Esophagus squamous epithelium (tissue), 4 donors: ENCODE results near the gene TEKTIP1.

ENCODE experiments used
- CTCF ChIP-seq, 6 experiments: fragments of 450-650 bp in 4 of 6; fragments of 200-600 bp in 2 of 6; sonication (generic) in 2 of 6; IDR thresholded peaks; one replicate each; pipeline ENCODE4 v1.5.1; 2016 to 2019; ENCODE audit warnings: antibody characterized with exemption in 6 of 6, mild to moderate bottlenecking in 4 of 6, moderate library complexity in 4 of 6
- POLR2A ChIP-seq, 4 donors: fragments of 450-650 bp; IDR thresholded peaks; one replicate each; pipeline ENCODE4 v1.6.1; 2017; ENCODE audit warnings: antibody characterized with exemption in 4 of 4, mild to moderate bottlenecking in 4 of 4, moderate library complexity in 3 of 4

GRCh38 chr19:3512562-3513228 is 26.3 kb upstream of the TEKTIP1 start:
- no peak for TF ChIP-seq POLR2A (IDR thresholded peaks at IDR 0.05)
- no peak for TF ChIP-seq CTCF (IDR thresholded peaks at IDR 0.05)
